Natural killer cell treated with Interleukin-12 subunit alpha and Interleukin-12 subunit beta and Interleukin-15 and Interleukin-18, amount 100 ng/mL, for 72 hours (primary cell): ENCODE data around the gene CFAP119. TPM values are rescaled to one million over a fixed set of nuclear protein-coding genes. Genes with fewer than 3 reads are reported as not detected.
A peak's percentile ranks its signal among the peaks of the same experiment; 100 is the strongest.

Experiments used
- ATAC-seq, 2 donors: fragments of 150-1000 bp; cut with Tn5 transposase in 1 of 2; sonication (Bioruptor Pico), chemical (Tn5 transposase) in 1 of 2; 2 replicates each; pipeline ENCODE4 v1.10.0; 2021
- DNase-seq: peaks from one replicate; pipeline ENCODE4 v3.0.0; 2022; ENCODE audit warnings: low spot score
- H3K27ac Mint-ChIP-seq, 2 donors: 1 replicate in 1 of 2; 2 replicates in 1 of 2; pipeline ENCODE4 v1.8.0; 2022; ENCODE audit warnings: mixed read lengths in 2 of 2, mild to moderate bottlenecking in 1 of 2, moderate library complexity in 1 of 2
- H3K27me3 Mint-ChIP-seq, 2 donors: 1 replicate in 1 of 2; 2 replicates in 1 of 2; pipeline ENCODE4 v1.8.0; 2022; ENCODE audit warnings: mixed read lengths in 2 of 2
- H3K36me3 Mint-ChIP-seq: one replicate; pipeline ENCODE4 v1.8.0; 2022; ENCODE audit warnings: mixed read lengths
- H3K4me1 Mint-ChIP-seq, 2 donors: 1 replicate in 1 of 2; 2 replicates in 1 of 2; pipeline ENCODE4 v1.8.0; 2022; ENCODE audit warnings: low read depth in 2 of 2, mixed read lengths in 2 of 2, mild to moderate bottlenecking in 1 of 2
- H3K4me3 Mint-ChIP-seq: one replicate; pipeline ENCODE4 v1.8.0; 2022; ENCODE audit warnings: mixed read lengths
- H3K9me3 Mint-ChIP-seq: 2 replicates; pipeline ENCODE4 v1.8.0; 2022; ENCODE audit warnings: mixed read lengths
- total RNA-seq, 2 donors: library from RNA; stranded (reverse); gene quantifications; one replicate each; pipeline ENCODE4 v1.2.3, GENCODE V29; 2022

Gene CFAP119
- total RNA-seq, 2 donors from 2014 or later = 3.4 to 17.0 TPM

GRCh38 chr16:30761427-30761927 is 385 bp downstream of the CFAP119 start:
- Mint-ChIP-seq H3K27ac (peak overlapping the region; percentile 71 to 91), H3K4me1 (peaks cover 29 to 35% of the 10 kb centered on the region in 2 donors), H3K9me3 (no peaks in the 10 kb centered on the region), H3K4me3 (peak overlapping the region; percentile 94), H3K27me3 (no peaks in the 10 kb centered on the region), H3K36me3 (peaks cover 13% of the 10 kb centered on the region)
- ATAC-seq = peak; percentile 57 to 61
- DNase-seq = peak; percentile 68

DNA sequence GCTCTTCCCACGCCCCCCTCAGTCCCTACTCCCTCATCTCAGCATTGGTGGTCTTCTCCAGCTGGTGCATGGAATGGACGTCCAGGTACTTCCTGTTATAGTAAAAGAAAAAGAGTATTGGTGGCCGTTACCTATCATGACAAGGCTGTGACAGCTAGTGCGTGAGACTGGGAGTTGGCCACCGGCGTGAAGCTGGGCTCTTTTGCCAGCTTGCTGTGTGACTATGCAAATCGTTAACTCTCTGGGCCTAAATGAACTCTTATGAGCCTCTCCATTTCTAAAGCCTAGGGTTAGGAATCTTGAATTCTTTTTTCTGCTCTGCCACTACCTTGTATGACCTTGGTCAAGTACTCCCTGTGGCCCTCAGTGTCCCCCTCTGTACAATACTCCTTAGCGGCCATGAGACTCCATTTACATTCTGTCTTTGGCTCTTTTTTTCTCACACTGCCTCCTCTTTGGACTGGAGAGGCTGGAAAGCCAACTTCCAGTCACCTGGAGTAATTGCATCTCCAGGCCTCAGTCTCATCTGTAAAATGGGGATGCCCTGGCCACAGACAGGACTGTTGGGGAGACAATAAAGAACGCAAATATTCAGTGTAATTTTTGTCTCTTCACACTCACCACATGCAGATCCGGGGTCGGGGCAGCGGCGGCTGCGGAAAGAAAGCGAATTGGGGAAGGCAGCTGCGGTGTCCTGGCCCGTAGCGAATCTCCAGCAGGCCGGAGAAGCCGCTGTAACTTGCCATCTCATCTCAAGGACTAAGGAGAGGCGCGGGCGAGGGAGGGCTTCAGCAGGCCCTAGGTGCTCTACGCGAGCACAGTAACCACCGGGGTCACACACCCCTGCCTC is 1.1 kb downstream of the CFAP119 start:
- H3K4me1 Mint-ChIP-seq = peaks cover 29 to 33% of the 10 kb centered on the region in 2 donors
- H3K4me3 Mint-ChIP-seq = peak overlapping the region; percentile 94
- H3K9me3 Mint-ChIP-seq = no peaks in the 10 kb centered on the region
- peak overlapping the region; percentile 71 to 91 for H3K27ac Mint-ChIP-seq
- no peak for ATAC-seq
- H3K27me3 Mint-ChIP-seq = no peaks in the 10 kb centered on the region
- H3K36me3 Mint-ChIP-seq = peaks cover 12% of the 10 kb centered on the region
- no peak for DNase-seq

- Mint-ChIP-seq H3K27ac (peak overlapping the region; percentile 71 to 91), H3K27me3 (no peaks in the 10 kb centered on the region), H3K9me3 (no peaks in the 10 kb centered on the region), H3K4me3 (peak overlapping the region; percentile 94), H3K4me1 (peaks cover 28 to 29% of the 10 kb centered on the region in 2 donors), H3K36me3 (peaks cover 5% of the 10 kb centered on the region)
- ATAC-seq (no peak), DNase-seq (peak; percentile 44)
Observed at GRCh38 chr16:30760001-30760559, 1.8 kb downstream of the CFAP119 start.

DNA sequence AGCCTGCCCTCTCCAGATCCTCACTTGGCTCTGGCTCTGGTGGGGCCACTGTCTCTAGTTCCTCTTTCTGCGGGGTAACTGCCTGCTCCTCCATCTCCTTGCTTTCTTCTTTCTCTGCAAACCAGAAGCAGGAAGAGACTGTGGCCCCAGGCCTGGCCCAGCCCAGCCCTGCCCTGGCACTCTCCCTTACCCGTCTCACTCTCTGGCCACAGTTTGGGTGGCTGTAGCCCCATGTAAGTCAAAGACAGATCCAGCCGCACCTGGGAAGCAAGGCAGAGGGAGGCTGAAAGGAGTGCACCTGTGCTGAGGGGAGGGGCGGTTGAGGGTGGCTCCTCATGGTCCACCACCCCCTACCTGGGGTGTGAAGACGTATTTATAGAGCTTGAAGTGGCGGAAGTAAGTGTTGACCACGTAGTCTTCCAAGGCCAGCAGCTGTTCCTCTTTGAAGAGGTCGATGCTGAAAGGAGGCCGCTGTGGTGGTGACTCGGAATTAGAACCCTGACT is 2.8 kb downstream of the CFAP119 start:
- Mint-ChIP-seq H3K27ac (peak overlapping the region in 1 of 2 donors; percentile 55), H3K4me1 (peaks cover 28 to 29% of the 10 kb centered on the region in 2 donors), H3K27me3 (no peaks in the 10 kb centered on the region), H3K4me3 (peak overlapping the region; percentile 34), H3K36me3 (peaks cover 5% of the 10 kb centered on the region), H3K9me3 (no peaks in the 10 kb centered on the region)
- DNase-seq = peak; percentile 47
- no peak for ATAC-seq

DNA sequence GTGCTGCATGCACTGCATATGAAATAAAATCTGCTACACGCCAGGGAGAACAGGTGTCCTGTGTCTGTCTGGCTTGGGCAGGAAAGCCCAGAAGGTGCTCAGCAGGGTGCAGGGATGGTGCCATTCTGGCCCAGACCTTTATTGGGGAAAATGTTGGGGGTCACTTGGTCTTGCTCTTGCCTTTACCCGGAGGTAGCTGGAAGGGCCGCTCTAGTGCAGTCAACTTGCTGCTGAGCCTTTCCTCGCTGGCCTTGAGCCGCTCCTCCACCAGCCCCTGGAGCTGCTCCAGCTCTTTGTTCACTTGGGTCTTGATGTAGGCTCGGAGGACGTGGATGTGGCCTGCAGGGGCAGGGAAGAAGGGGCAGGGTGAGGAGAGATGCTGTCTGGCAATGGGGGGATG is 4.5 kb downstream of the CFAP119 start:
- Mint-ChIP-seq H3K9me3 (no peaks in the 10 kb centered on the region), H3K27me3 (no peaks in the 10 kb centered on the region), H3K4me1 (peaks cover 13 to 16% of the 10 kb centered on the region in 2 donors), H3K36me3 (no peaks in the 10 kb centered on the region), H3K27ac (no peak overlapping the region), H3K4me3 (no peak overlapping the region)
- no peak for ATAC-seq
- peak; percentile 47 for DNase-seq

DNA sequence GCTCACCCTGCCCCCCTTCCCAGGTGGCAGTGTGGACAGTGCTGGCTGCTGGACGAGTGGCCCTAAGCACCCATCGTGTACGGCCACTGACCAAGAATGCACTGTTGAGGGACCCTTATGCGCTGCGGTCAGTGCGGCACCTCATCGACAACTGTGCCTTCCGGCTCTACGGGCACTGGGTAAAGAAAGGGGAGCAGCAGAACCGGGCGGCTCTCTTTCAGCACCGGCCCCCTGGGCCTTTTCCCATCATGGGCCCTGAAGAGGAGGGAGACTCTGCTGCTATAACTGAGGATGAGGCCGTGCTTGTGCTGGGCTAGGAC is 5.1 kb downstream of the CFAP119 start:
- H3K4me1 Mint-ChIP-seq = peaks cover 11 to 13% of the 10 kb centered on the region in 2 donors
- no peaks in the 10 kb centered on the region for H3K27me3 Mint-ChIP-seq
- H3K27ac Mint-ChIP-seq = no peak overlapping the region
- no peak overlapping the region for H3K4me3 Mint-ChIP-seq
- H3K9me3 Mint-ChIP-seq = no peaks in the 10 kb centered on the region
- peak; percentile 16 for DNase-seq
- no peaks in the 10 kb centered on the region for H3K36me3 Mint-ChIP-seq
- ATAC-seq = no peak

GRCh38 chr16:30755955-30756780 is 5.7 kb downstream of the CFAP119 start:
- DNase-seq = peak; percentile 55
- Mint-ChIP-seq H3K36me3 (peaks cover 5% of the 10 kb centered on the region), H3K4me3 (no peak overlapping the region), H3K9me3 (no peaks in the 10 kb centered on the region), H3K4me1 (peaks cover 12 to 16% of the 10 kb centered on the region in 2 donors), H3K27me3 (no peaks in the 10 kb centered on the region), H3K27ac (no peak overlapping the region)
- ATAC-seq = peak in 1 of 2 donors; percentile 8

DNA sequence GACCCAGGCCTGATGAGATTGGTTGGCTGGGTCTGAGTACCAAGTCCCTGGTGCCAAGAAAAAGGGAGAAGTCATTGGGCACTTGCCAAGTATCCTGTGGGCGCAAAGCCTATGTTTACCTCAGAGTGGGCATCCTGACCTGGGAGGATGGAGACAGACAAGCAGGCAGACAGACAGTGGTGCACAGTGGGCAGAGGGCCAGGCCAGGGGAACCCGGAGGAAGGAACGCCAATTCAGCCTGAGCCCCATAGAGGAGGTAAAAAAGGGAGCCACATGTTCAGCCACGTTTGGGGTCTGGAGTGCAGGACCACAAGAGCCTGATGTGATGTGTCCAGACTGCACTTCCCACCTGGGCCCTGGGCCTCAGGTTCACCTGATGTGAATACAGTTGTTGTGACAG is 8.3 kb downstream of the CFAP119 start:
- Mint-ChIP-seq H3K9me3 (no peaks in the 10 kb centered on the region), H3K27ac (no peak overlapping the region), H3K4me1 (peaks cover 22 to 25% of the 10 kb centered on the region in 2 donors), H3K27me3 (no peaks in the 10 kb centered on the region), H3K4me3 (no peak overlapping the region), H3K36me3 (peaks cover 5% of the 10 kb centered on the region)
- DNase-seq = no peak
- no peak for ATAC-seq

DNA sequence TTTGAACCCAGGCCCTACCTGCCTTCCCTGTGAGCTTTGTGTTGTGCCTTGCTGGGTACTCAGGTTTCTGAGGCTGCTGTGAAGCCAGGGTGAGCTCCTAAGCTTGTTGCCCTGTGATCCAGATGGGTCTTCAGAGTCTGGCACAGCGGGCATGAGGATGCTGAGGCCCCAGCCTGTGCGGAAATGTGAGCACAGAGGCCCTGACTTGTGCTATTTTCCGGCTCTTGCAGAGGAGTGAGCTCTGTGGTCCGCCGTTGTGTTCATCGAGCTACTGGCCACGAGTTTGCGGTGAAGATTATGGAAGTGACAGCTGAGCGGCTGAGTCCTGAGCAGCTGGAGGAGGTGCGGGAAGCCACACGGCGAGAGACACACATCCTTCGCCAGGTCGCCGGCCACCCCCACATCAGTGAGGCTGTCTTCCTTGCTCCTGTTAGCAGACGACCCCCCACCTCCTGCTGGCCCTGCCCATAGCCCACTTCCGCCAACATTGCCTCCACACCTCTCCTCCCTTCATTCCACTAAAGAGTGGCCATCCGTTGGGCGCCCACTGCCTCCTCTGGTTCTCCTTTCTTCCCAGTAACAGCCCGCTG is 10.9 kb downstream of the CFAP119 start:
- Mint-ChIP-seq H3K4me3 (no peak overlapping the region), H3K27ac (peak overlapping the region in 1 of 2 donors; percentile 91), H3K27me3 (no peaks in the 10 kb centered on the region), H3K4me1 (peaks cover 34 to 37% of the 10 kb centered on the region in 2 donors), H3K9me3 (no peaks in the 10 kb centered on the region), H3K36me3 (peaks cover 5% of the 10 kb centered on the region)
- DNase-seq (no peak), ATAC-seq (no peak)

DNA sequence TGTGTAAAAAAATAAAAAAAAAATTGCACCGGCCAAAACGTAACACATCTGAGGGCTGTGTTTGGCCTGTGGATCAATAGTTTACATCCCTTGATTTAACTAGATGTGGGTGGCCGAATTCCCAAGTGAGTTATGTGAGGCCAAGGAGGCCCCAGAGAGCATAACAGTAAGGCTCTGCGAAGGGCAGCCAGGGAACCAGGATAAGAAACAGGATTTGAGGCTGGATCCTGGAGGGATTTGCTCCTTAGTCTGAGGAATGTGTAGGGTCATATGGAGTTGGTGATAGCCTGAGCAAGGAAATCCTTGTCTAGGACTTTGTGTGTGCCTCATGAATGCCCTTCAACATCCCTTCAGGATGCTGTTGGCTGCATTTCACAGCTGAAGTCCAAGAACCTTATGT is 11.7 kb downstream of the CFAP119 start:
- ATAC-seq = no peak
- H3K27ac Mint-ChIP-seq = peak overlapping the region; percentile 86 to 91
- no peak for DNase-seq

DNA sequence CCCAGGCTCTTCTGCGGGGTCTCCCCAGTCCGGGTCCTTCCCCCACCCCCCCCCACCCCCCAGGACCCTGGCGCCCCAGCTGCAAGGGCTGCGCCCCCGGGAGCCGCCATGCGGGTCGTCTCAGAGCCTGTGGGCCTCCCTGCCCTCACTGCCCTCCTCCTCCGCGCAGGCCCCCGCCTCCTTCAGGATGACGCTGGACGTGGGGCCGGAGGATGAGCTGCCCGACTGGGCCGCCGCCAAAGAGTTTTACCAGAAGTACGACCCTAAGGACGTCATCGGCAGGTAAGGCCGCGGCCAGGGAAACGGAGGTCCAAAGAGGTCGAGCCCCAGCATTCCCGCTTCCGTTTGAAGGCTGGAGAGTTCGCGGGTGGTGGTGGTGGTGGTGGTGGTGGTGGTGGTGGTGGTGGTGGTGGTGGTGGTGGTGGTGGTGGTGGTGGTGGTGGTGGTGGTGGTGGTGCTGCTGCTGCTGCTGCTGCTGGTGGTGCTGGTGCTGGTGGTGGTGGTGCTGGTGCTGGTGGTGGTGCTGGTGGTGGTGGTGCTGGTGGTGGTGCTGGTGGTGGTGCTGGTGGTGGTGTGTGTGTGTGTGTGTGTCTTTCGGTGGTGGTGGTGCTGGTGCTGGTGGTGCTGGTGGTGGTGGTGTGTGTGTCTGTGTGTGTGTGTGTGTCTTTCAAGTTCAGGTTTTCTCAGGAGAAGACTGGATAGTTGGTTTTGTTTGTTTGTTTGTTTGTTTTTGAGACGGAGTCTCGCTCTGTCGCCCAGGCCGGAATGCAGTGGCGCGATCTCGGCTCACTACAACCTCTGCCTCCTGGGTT is 13.0 kb downstream of the CFAP119 start:
- DNase-seq (peak; percentile 74), ATAC-seq (peak; percentile 61 to 67)
- H3K36me3 Mint-ChIP-seq = peaks cover 10% of the 10 kb centered on the region
- peak overlapping the region; percentile 93 for H3K4me3 Mint-ChIP-seq
- H3K27me3 Mint-ChIP-seq = no peaks in the 10 kb centered on the region
- no peaks in the 10 kb centered on the region for H3K9me3 Mint-ChIP-seq
- H3K27ac Mint-ChIP-seq = peak overlapping the region; percentile 86 to 91
- H3K4me1 Mint-ChIP-seq = peaks cover 34 to 37% of the 10 kb centered on the region in 2 donors

More for the DNA sequence above, 11.7 kb downstream of the CFAP119 start:
- H3K4me1 Mint-ChIP-seq = peaks cover 34 to 37% of the 10 kb centered on the region in 2 donors
- H3K9me3 Mint-ChIP-seq = no peaks in the 10 kb centered on the region
- H3K27me3 Mint-ChIP-seq = no peaks in the 10 kb centered on the region
- no peak overlapping the region for H3K4me3 Mint-ChIP-seq
- H3K36me3 Mint-ChIP-seq = peaks cover 6% of the 10 kb centered on the region

- ATAC-seq (peak; percentile 99), DNase-seq (peak; percentile 99)
- Mint-ChIP-seq H3K4me3 (peak within 1 kb of the TSS; percentile 93), H3K4me1 (peaks cover 34 to 37% of the 10 kb centered on the region in 2 donors), H3K9me3 (no peaks in the 10 kb centered on the region), H3K27ac (peak within 1 kb of the TSS; percentile 86 to 91), H3K36me3 (peaks cover 10% of the 10 kb centered on the region), H3K27me3 (no peaks in the 10 kb centered on the region)
Observed at GRCh38 chr16:30747799-30748633, 13.8 kb downstream of the CFAP119 start, which contains the start of gene PHKG2. Gene PHKG2 (plus strand): TSS chr16:30748425. CDS start chr16:30748821, 396 bp downstream.
